Activated CD4-positive, alpha-beta T cell treated with anti-CD3 and anti-CD28 coated beads for 36 hours (primary cell): ENCODE measurements around the gene PPP6R1. TPM values are rescaled to one million over a fixed set of nuclear protein-coding genes. Genes with fewer than 3 reads are reported as not detected.

Experiments
- ATAC-seq: fragments of 200-7000 bp; cut with Tn5 transposase; one replicate; pipeline ENCODE4 v1.10.0; 2021; ENCODE audit warnings: mild to moderate bottlenecking, moderate library complexity
- CTCF ChIA-PET: fragments of 350-600 bp; sonication (Branson Sonifier 250); formaldehyde crosslinking; loops from one replicate; lab custom pipeline; 2021; ENCODE audit warnings: antibody characterized with exemption; lab: Charles Lee
- POLR2A ChIA-PET: fragments of 350-600 bp; sonication (Branson Sonifier 250); formaldehyde crosslinking; loops from one replicate; lab custom pipeline; 2021; ENCODE audit warnings: antibody characterized with exemption, inconsistent platforms; lab: Charles Lee
- DNase-seq: peaks from one replicate; pipeline ENCODE4 v3.0.0-alpha.2; 2020
- H3K27ac Mint-ChIP-seq: one replicate; pipeline ENCODE4 v1.8.0; 2021; ENCODE audit warnings: mixed read lengths
- H3K27me3 Mint-ChIP-seq: one replicate; pipeline ENCODE4 v1.8.0; 2021; ENCODE audit warnings: mixed read lengths
- H3K36me3 Mint-ChIP-seq: one replicate; pipeline ENCODE4 v1.8.0; 2021; ENCODE audit warnings: low read depth, mixed read lengths
- H3K4me1 Mint-ChIP-seq: one replicate; pipeline ENCODE4 v1.8.0; 2021; ENCODE audit warnings: mixed read lengths
- H3K4me3 Mint-ChIP-seq: one replicate; pipeline ENCODE4 v1.8.0; 2021; ENCODE audit warnings: mild to moderate bottlenecking, moderate library complexity, mixed read lengths
- H3K9me3 Mint-ChIP-seq: one replicate; pipeline ENCODE4 v1.8.0; 2021; ENCODE audit warnings: low read depth, mixed read lengths
- intact Hi-C, 2 experiments: fragments of 100-400 bp; cut with DNase I in 1 of 2; cut with micrococcal nuclease in 1 of 2; formaldehyde crosslinking; loops; one replicate each; pipeline versions ENCODE4 v1.14.2 to v1.15.1; 2022 to 2024; cut with DNase I, micrococcal nuclease
- total RNA-seq, 2 experiments: library from RNA; stranded (reverse); gene quantifications; one replicate each; pipeline ENCODE4 v1.2.3, GENCODE V29; 2021

PPP6R1 gene
- total RNA-seq: 100 to 1,000 TPM; 177 to 201 TPM

DNA sequence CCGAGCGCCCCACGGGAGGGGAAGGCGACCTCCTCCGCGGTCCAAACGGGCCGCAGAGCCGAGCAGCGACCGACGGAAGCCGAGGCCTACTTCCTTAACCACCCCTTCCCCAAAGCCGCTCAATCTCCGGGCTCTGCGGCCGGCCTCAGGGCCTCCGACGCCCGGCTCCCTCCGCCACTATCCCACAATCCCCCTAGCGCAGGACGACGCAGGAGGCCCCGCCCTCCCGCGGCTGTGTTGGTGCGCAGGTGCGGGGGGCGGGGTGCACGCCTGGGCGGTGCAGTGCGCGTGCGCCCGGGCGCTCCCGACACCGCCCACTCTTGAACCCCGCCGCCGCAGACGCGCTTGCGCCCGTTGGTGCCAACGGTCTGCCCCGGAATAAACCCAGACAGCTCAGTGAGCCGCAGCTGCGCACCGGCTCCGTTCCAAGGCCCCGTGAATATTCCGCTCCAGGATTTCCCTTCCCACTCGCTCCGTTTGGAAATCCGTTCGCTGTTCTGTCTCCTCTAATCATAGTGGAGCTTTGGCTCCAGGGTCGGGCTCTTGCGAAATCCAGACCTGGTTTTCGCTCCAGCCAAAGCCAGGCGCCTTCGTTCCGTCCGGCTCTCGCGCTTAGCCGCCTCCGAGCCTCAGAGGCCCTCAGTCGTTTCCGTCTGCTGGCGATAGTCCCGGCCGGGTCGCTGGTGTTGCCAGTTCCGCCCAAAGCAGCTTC is at the start of gene PPP6R1:
TSS of gene PPP6R1 (minus strand) at position 190 of the 712 bp plus-strand sequence. CDS start 11,914 bp downstream, outside the sequence.
- H3K4me1 Mint-ChIP-seq: peaks cover 22% of the 10 kb centered on the region
- no peaks in the 10 kb centered on the region for H3K9me3 Mint-ChIP-seq
- POLR2A ChIA-PET: interaction anchor here (0.6 to 2.4 kb wide), 9 partner anchors 17 to 366 kb away, joined by 3 to 17 read pairs (median 4); partner anchors contain the start of genes HSPBP1, KMT5C, TMEM238 and UBE2S
- ATAC-seq (peak; percentile 69), DNase-seq (peak; percentile 98)
- peak within 1 kb of the TSS; percentile 98 for H3K27ac Mint-ChIP-seq
- no peaks in the 10 kb centered on the region for H3K27me3 Mint-ChIP-seq
- intact Hi-C loops: loop anchor here (1.0 to 10.0 kb wide), 26 partner anchors 21 to 1122 kb away; partner anchors contain the start of genes HSPBP1 (in 2 of the 2), KMT5C (in 2 of the 2), ZNF580 (in 2 of the 2) and ZNF581 (in 2 of the 2)
- peak within 1 kb of the TSS; percentile 95 for H3K4me3 Mint-ChIP-seq
- CTCF ChIA-PET: interaction anchor here (0.7 to 1.8 kb wide), 7 partner anchors 11 to 245 kb away, joined by 3 to 6 read pairs (median 3); partner anchors contain the start of gene HSPBP1
- H3K36me3 Mint-ChIP-seq: peaks cover 41% of the 10 kb centered on the region

DNA sequence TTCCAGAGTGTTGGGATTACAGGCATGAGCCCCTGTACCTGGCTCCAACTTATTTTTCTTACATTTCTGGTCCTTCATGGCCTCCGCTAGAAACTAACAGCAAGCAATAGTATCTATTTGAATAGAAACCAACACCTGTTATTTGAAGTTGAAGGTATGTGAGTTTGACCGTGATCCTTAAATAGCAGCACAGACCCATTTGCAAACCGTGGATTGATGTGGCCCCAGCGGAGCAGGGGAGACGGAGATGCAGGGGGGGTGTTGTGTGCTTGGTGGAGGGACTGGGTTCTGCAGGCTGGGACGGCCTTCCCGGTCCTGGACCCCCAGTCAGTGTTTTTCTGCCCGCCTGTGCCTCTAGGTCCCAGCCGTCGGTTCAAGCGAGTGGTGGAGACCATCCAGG is 49.5 kb upstream of the PPP6R1 start:
- ChIA-PET CTCF (no interaction called here), POLR2A (no interaction called here)
- H3K27me3 Mint-ChIP-seq: no peaks in the 10 kb centered on the region
- H3K4me1 Mint-ChIP-seq: no peaks in the 10 kb centered on the region
- H3K27ac Mint-ChIP-seq: no peak overlapping the region
- no peak overlapping the region for H3K4me3 Mint-ChIP-seq
- intact Hi-C loops: no loop called here
- no peak for ATAC-seq
- no peak for DNase-seq
- no peaks in the 10 kb centered on the region for H3K9me3 Mint-ChIP-seq
- no peaks in the 10 kb centered on the region for H3K36me3 Mint-ChIP-seq

- Mint-ChIP-seq H3K27me3 (no peaks in the 10 kb centered on the region), H3K9me3 (no peaks in the 10 kb centered on the region), H3K4me1 (peaks cover 2% of the 10 kb centered on the region), H3K4me3 (no peak overlapping the region), H3K36me3 (no peaks in the 10 kb centered on the region), H3K27ac (no peak overlapping the region)
- ChIA-PET POLR2A (no interaction called here), CTCF (interaction anchor here (0.7 kb wide), 1 partner anchor 70 kb away, joined by 3 read pairs; the partner anchor contains the start of gene TMEM190)
- intact Hi-C loops: no loop called here
- ATAC-seq (no peak), DNase-seq (no peak)
Measured at GRCh38 chr19:55306712-55307111, 47.9 kb upstream of the PPP6R1 start.

DNA sequence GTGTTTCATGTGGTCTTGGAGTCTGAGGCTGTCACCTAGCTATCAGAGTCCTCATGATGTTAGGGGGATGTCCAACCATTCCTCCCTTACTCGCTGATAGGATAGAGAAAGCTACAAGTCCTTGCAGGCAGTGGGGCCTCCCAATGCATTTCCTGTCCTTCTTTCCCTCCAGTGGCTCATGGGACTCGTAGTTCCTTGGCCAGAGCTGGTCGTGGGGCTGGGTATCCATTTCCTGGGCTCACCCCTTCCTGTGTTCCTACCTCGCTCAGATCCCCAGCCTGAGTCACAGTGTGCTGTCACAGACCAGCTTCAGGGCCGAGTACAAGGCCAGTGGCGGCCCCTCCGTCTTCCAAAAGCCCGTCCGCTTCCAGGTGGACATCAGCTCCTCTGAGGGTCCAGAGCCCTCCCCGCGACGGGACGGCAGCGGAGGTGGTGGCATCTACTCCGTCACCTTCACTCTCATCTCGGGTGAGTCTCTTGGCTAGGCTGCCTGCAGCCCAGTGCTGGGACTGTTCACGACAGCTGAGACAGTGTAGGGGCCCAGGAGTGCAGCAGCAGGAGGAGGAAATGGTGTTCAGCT is 47.3 kb upstream of the PPP6R1 start:
- ChIA-PET CTCF (interaction anchor here (0.5 to 0.7 kb wide), 2 partner anchors 15 to 70 kb away, joined by 3 read pairs; partner anchors contain the start of gene TMEM190), POLR2A (no interaction called here)
- Mint-ChIP-seq H3K9me3 (no peaks in the 10 kb centered on the region), H3K4me3 (no peak overlapping the region), H3K36me3 (no peaks in the 10 kb centered on the region), H3K27me3 (no peaks in the 10 kb centered on the region), H3K4me1 (peaks cover 6% of the 10 kb centered on the region), H3K27ac (no peak overlapping the region)
- no peak for ATAC-seq
- DNase-seq: no peak
- intact Hi-C loops: no loop called here

GRCh38 chr19:55305491-55305890 is 46.7 kb upstream of the PPP6R1 start:
- no peak overlapping the region for H3K27ac Mint-ChIP-seq
- H3K4me1 Mint-ChIP-seq: peaks cover 6% of the 10 kb centered on the region
- no peaks in the 10 kb centered on the region for H3K36me3 Mint-ChIP-seq
- CTCF ChIA-PET: interaction anchor here (0.5 kb wide), 1 partner anchor 14 kb away, joined by 3 read pairs; no protein-coding TSS in a partner anchor
- no peaks in the 10 kb centered on the region for H3K9me3 Mint-ChIP-seq
- intact Hi-C loops: no loop called here
- ATAC-seq (peak; percentile 71), DNase-seq (peak; percentile 75)
- no peak overlapping the region for H3K4me3 Mint-ChIP-seq
- POLR2A ChIA-PET: no interaction called here
- no peaks in the 10 kb centered on the region for H3K27me3 Mint-ChIP-seq

- ATAC-seq (no peak), DNase-seq (no peak)
- H3K36me3 Mint-ChIP-seq: no peaks in the 10 kb centered on the region
- no peak overlapping the region for H3K4me3 Mint-ChIP-seq
- H3K27me3 Mint-ChIP-seq: no peaks in the 10 kb centered on the region
- ChIA-PET POLR2A (no interaction called here), CTCF (no interaction called here)
- no peak overlapping the region for H3K27ac Mint-ChIP-seq
- no peaks in the 10 kb centered on the region for H3K9me3 Mint-ChIP-seq
- H3K4me1 Mint-ChIP-seq: peaks cover 6% of the 10 kb centered on the region
- intact Hi-C loops: loop anchor here in 1 of 2 experiments (5.0 kb wide), 2 partner anchors 32 to 82 kb away; partner anchors contain the start of genes KMT5C and RPL28
Measured at GRCh38 chr19:55304980-55305379, 46.2 kb upstream of the PPP6R1 start.

- ChIA-PET CTCF (no interaction called here), POLR2A (no interaction called here)
- H3K27me3 Mint-ChIP-seq: no peaks in the 10 kb centered on the region
- no peaks in the 10 kb centered on the region for H3K36me3 Mint-ChIP-seq
- peak; percentile 53 for ATAC-seq
- no peak overlapping the region for H3K27ac Mint-ChIP-seq
- peaks cover 6% of the 10 kb centered on the region for H3K4me1 Mint-ChIP-seq
- no peak overlapping the region for H3K4me3 Mint-ChIP-seq
- no peaks in the 10 kb centered on the region for H3K9me3 Mint-ChIP-seq
- peak; percentile 75 for DNase-seq
- intact Hi-C loops: loop anchor here in 1 of 2 experiments (5.0 kb wide), 2 partner anchors 33 to 83 kb away; partner anchors contain the start of genes KMT5C and RPL28
Measured at GRCh38 chr19:55304279-55304978, 45.6 kb upstream of the PPP6R1 start.

GRCh38 chr19:55303477-55303876 is 44.7 kb upstream of the PPP6R1 start:
- no peaks in the 10 kb centered on the region for H3K36me3 Mint-ChIP-seq
- H3K4me1 Mint-ChIP-seq: peaks cover 6% of the 10 kb centered on the region
- H3K4me3 Mint-ChIP-seq: no peak overlapping the region
- ATAC-seq (no peak), DNase-seq (no peak)
- H3K9me3 Mint-ChIP-seq: no peaks in the 10 kb centered on the region
- ChIA-PET POLR2A (interaction anchor here (0.7 kb wide), 1 partner anchor 218 kb away, joined by 3 read pairs; no protein-coding TSS in a partner anchor), CTCF (interaction anchor here (0.6 to 3.1 kb wide), 3 partner anchors 11 to 115 kb away, joined by 3 to 13 read pairs (median 3); partner anchors contain the start of gene KMT5C)
- H3K27ac Mint-ChIP-seq: no peak overlapping the region
- intact Hi-C loops: loop anchor here in 1 of 2 experiments (5.0 kb wide), 2 partner anchors 34 to 84 kb away; partner anchors contain the start of genes KMT5C and RPL28
- H3K27me3 Mint-ChIP-seq: no peaks in the 10 kb centered on the region

- intact Hi-C loops: loop anchor here (1.0 to 5.0 kb wide), 3 partner anchors 35 to 116 kb away; partner anchors contain the start of genes KMT5C (in 1 of the 2) and RPL28 (in 1 of the 2)
- POLR2A ChIA-PET: no interaction called here
Measured at GRCh38 chr19:55302318-55302703, 43.5 kb upstream of the PPP6R1 start.

GRCh38 chr19:55301459-55302317 is 42.9 kb upstream of the PPP6R1 start:
- ChIA-PET POLR2A (interaction anchor here (0.8 kb wide), 1 partner anchor 37 kb away, joined by 3 read pairs; no protein-coding TSS in a partner anchor), CTCF (interaction anchor here (0.6 to 3.1 kb wide), 21 partner anchors 9 to 202 kb away, joined by 3 to 13 read pairs (median 3); partner anchors contain the start of gene PPP6R1)
- Mint-ChIP-seq H3K36me3 (no peaks in the 10 kb centered on the region), H3K9me3 (no peaks in the 10 kb centered on the region), H3K27ac (peak overlapping the region; percentile 90), H3K4me3 (peak overlapping the region; percentile 81), H3K27me3 (no peaks in the 10 kb centered on the region), H3K4me1 (peaks cover 6% of the 10 kb centered on the region)
- intact Hi-C loops: loop anchor here (1.0 to 5.0 kb wide), 7 partner anchors 21 to 117 kb away; partner anchors contain the start of genes KMT5C (in 2 of the 2), RPL28 (in 2 of the 2), HSPBP1 (in 1 of the 2) and PPP6R1 (in 1 of the 2)
- peak; percentile 90 for ATAC-seq
- DNase-seq: peak; percentile 97

More at GRCh38 chr19:55302318-55302703, 43.5 kb upstream of the PPP6R1 start:
- no peaks in the 10 kb centered on the region for H3K9me3 Mint-ChIP-seq
- ATAC-seq (no peak), DNase-seq (no peak)
- peak overlapping the region; percentile 90 for H3K27ac Mint-ChIP-seq
- H3K4me3 Mint-ChIP-seq: peak overlapping the region; percentile 81
- H3K4me1 Mint-ChIP-seq: peaks cover 6% of the 10 kb centered on the region
- CTCF ChIA-PET: interaction anchor here (0.6 to 3.1 kb wide), 7 partner anchors 14 to 201 kb away, joined by 3 to 13 read pairs (median 3); partner anchors contain the start of gene PPP6R1
- H3K36me3 Mint-ChIP-seq: no peaks in the 10 kb centered on the region
- H3K27me3 Mint-ChIP-seq: no peaks in the 10 kb centered on the region
